Measurements from ENCODE around the gene PATJ.

Gene PATJ

GRCh38 chr1:62084310-62084890 lies 342.1 kb downstream of the PATJ start:
- H3K27ac ChIP-seq, result no peak overlapping the region
- H3K36me3 ChIP-seq (ENCODE audit: control insufficient read depth, insufficient read depth, low read length), result no peaks in the 10 kb centered on the region

DNA sequence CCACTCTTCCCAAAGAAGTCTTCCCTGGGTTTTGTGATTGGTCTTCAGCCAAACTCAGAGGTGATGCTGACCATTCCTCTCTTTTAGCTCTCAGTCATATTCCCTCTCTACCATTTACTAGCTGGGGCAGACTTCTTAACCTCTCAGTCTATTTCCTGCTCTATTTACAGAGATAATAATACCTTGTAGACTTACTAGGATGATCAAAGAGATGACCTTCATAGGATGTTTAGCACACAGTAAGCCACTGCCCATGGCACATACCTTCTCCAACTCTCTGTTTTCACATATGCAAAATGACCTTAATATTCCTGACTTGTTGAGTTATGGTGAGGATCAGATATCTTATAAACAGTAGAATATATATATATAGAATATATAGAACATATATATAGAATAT lies 346.2 kb downstream of the PATJ start:
- H3K4me3 ChIP-seq (ENCODE audit: low read depth, low read length), result no peak overlapping the region

More at GRCh38 chr1:62084310-62084890, 342.1 kb downstream of the PATJ start:
- Histone ChIP-seq H3K27me3 (ENCODE audit: control insufficient read depth, insufficient read depth, low read length) (no peaks in the 10 kb centered on the region), H3K4me2 (ENCODE audit: low read length) (no peak overlapping the region), H3K4me1 (no peaks in the 10 kb centered on the region), H3K9ac (no peak overlapping the region), H3K4me3 (ENCODE audit: low read depth, low read length) (no peak overlapping the region), H2AFZ (no peak overlapping the region), H3K79me2 (no peaks in the 10 kb centered on the region), H3K9me3 (ENCODE audit: control insufficient read depth, low read length) (no peaks in the 10 kb centered on the region)
- no peak for TF ChIP-seq CTCF (IDR thresholded peaks at IDR 0.05)

DNA sequence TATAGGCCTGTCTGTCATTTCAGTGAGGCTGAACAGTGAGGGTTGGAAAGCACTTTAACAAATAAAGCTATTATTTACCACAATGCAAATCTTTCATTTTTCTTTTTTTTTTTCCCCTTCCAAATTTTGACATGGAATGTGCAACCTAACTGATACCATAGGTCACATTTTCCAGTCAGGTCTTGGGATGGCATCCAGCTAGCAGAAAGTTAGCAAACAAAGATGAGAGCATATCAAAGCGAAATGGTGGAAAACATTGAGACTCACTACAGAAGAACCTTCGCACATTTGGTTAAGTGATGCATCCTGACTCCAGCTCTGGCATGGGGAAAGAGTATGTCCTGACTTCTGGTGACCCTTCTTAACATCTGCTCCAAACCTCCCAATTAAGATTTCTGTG lies 347.3 kb downstream of the PATJ start:
- no peak for TF ChIP-seq CTCF (IDR thresholded peaks at IDR 0.05)
- Histone ChIP-seq H3K36me3 (ENCODE audit: control insufficient read depth, insufficient read depth, low read length) (no peaks in the 10 kb centered on the region), H3K27me3 (ENCODE audit: control insufficient read depth, insufficient read depth, low read length) (no peaks in the 10 kb centered on the region), H3K9ac (no peak overlapping the region), H3K27ac (no peak overlapping the region), H2AFZ (no peak overlapping the region), H3K4me1 (no peaks in the 10 kb centered on the region), H3K4me2 (ENCODE audit: low read length) (no peak overlapping the region), H3K9me3 (ENCODE audit: control insufficient read depth, low read length) (no peaks in the 10 kb centered on the region), H3K4me3 (ENCODE audit: low read depth, low read length) (no peak overlapping the region), H3K79me2 (no peaks in the 10 kb centered on the region)

More for the DNA sequence above, 346.2 kb downstream of the PATJ start:
- H3K9ac ChIP-seq, result no peak overlapping the region
- no peaks in the 10 kb centered on the region for H3K79me2 ChIP-seq
- no peak overlapping the region for H3K27ac ChIP-seq
- H3K4me2 ChIP-seq (ENCODE audit: low read length), result no peak overlapping the region
- no peaks in the 10 kb centered on the region for H3K4me1 ChIP-seq
- no peak for TF ChIP-seq CTCF (IDR thresholded peaks at IDR 0.05)
- no peak overlapping the region for H2AFZ ChIP-seq
- H3K9me3 ChIP-seq (ENCODE audit: control insufficient read depth, low read length), result no peaks in the 10 kb centered on the region
- no peaks in the 10 kb centered on the region for H3K36me3 ChIP-seq (ENCODE audit: control insufficient read depth, insufficient read depth, low read length)
- H3K27me3 ChIP-seq (ENCODE audit: control insufficient read depth, insufficient read depth, low read length), result no peaks in the 10 kb centered on the region

- H3K79me2 ChIP-seq, result no peaks in the 10 kb centered on the region
- no peaks in the 10 kb centered on the region for H3K9me3 ChIP-seq (ENCODE audit: control insufficient read depth, low read length)
- no peak overlapping the region for H3K9ac ChIP-seq
- H3K4me3 ChIP-seq (ENCODE audit: low read depth, low read length), result no peak overlapping the region
- H2AFZ ChIP-seq, result no peak overlapping the region
- no peak for TF ChIP-seq CTCF (IDR thresholded peaks at IDR 0.05)
- H3K4me2 ChIP-seq (ENCODE audit: low read length), result no peak overlapping the region
- no peaks in the 10 kb centered on the region for H3K27me3 ChIP-seq (ENCODE audit: control insufficient read depth, insufficient read depth, low read length)
- H3K36me3 ChIP-seq (ENCODE audit: control insufficient read depth, insufficient read depth, low read length), result no peaks in the 10 kb centered on the region
- H3K27ac ChIP-seq, result no peak overlapping the region
- no peaks in the 10 kb centered on the region for H3K4me1 ChIP-seq
These were observed 347.7 kb downstream of the PATJ start for GRCh38 chr1:62090016-62090415.

DNA sequence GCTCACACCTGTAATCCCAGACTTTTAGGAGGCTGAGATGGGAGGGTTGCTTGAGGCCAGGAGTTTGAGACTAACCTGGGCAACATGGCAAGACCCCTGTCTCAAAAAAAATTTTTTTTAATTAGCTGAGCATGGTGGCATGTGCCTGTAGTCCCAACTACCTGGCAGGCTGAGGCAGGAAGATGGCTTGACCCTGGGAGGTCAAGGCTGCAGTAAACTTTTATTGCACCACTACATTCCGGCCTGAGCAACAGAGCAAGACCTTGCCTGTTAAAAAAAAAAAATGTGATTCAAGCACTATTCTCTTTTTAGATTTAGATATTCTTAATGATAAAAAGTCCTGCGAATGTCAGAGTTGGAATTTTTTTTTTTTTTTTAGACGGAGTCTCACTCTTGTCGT lies 349.8 kb downstream of the PATJ start:
- no peak overlapping the region for H2AFZ ChIP-seq
- no peak for TF ChIP-seq CTCF (IDR thresholded peaks at IDR 0.05)

More for the DNA sequence above, 349.8 kb downstream of the PATJ start:
- H3K36me3 ChIP-seq (ENCODE audit: control insufficient read depth, insufficient read depth, low read length), result no peaks in the 10 kb centered on the region
- H3K27me3 ChIP-seq (ENCODE audit: control insufficient read depth, insufficient read depth, low read length), result no peaks in the 10 kb centered on the region
- H3K4me3 ChIP-seq (ENCODE audit: low read depth, low read length), result no peak overlapping the region
- no peaks in the 10 kb centered on the region for H3K4me1 ChIP-seq
- no peak overlapping the region for H3K4me2 ChIP-seq (ENCODE audit: low read length)
- no peaks in the 10 kb centered on the region for H3K9me3 ChIP-seq (ENCODE audit: control insufficient read depth, low read length)
- H3K27ac ChIP-seq, result no peak overlapping the region
- H3K79me2 ChIP-seq, result no peaks in the 10 kb centered on the region
- no peak overlapping the region for H3K9ac ChIP-seq
